ENCODE results near the gene CRYGB. TPM values are rescaled to one million over a fixed set of nuclear protein-coding genes. Genes with fewer than 3 reads are reported as not detected.

The CRYGB gene
- total RNA-seq, 1 experiment from 2014 or later: not detected

GRCh38 chr2:208175840-208176153 lies 29.8 kb upstream of the CRYGB start:
- Histone ChIP-seq H3K18ac (ENCODE audit: insufficient read length, low read depth, low read length) (no peak overlapping the region), H2BK5ac (ENCODE audit: insufficient read length, low read length) (no peak overlapping the region), H2AFZ (ENCODE audit: low read length) (no peak overlapping the region), H3K4ac (ENCODE audit: low read depth, low read length) (no peak overlapping the region), H3K27me3 (ENCODE audit: insufficient read depth, low read length) (no peaks in the 10 kb centered on the region), H2BK15ac (ENCODE audit: low read depth, low read length) (no peak overlapping the region), H4K20me1 (ENCODE audit: control insufficient read depth, insufficient read depth, insufficient read length) (no peaks in the 10 kb centered on the region), H2AK5ac (ENCODE audit: insufficient read length, low read length) (no peak overlapping the region), H3K4me2 (ENCODE audit: insufficient read depth, insufficient read length, low read length) (no peak overlapping the region), H3K23me2 (ENCODE audit: insufficient read length, low read depth, low read length, poor library complexity, severe bottlenecking) (no peaks in the 10 kb centered on the region), H3K9me3 (ENCODE audit: control insufficient read depth, low read depth, low read length) (no peaks in the 10 kb centered on the region), H3K23ac (ENCODE audit: insufficient read length, low read depth, low read length) (no peak overlapping the region), H3T11ph (ENCODE audit: low read length) (no peak overlapping the region), H3K79me1 (ENCODE audit: insufficient read depth, low read depth, low read length, poor library complexity, severe bottlenecking) (no peaks in the 10 kb centered on the region), H3K79me2 (ENCODE audit: insufficient read depth, low read length) (no peaks in the 10 kb centered on the region), H3K4me1 (ENCODE audit: insufficient read depth, low read length) (no peaks in the 10 kb centered on the region), H3K27ac (ENCODE audit: insufficient read length, low read depth, low read length) (no peak overlapping the region), H3K56ac (ENCODE audit: insufficient read length, low read depth, low read length) (no peak overlapping the region), H4K91ac (ENCODE audit: insufficient read length, low read depth, low read length) (no peak overlapping the region), H2BK20ac (ENCODE audit: low read depth, low read length, poor library complexity, severe bottlenecking) (no peak overlapping the region), H2BK12ac (ENCODE audit: insufficient read length, low read depth, low read length) (no peak overlapping the region), H3K14ac (ENCODE audit: insufficient read depth, low read length) (no peak overlapping the region), H4K5ac (ENCODE audit: insufficient read length, low read depth, low read length) (no peak overlapping the region), H4K8ac (replicated peaks; ENCODE audit: insufficient read length, low read depth, low read length) (no peak overlapping the region), H3K9ac (ENCODE audit: extremely low read depth, insufficient read length, low read length) (no peak overlapping the region), H2BK120ac (ENCODE audit: low read depth, low read length, poor library complexity, severe bottlenecking) (no peak overlapping the region)
- H3K27me3 Mint-ChIP-seq (ENCODE audit: low read depth): no peaks in the 10 kb centered on the region; the same call in 1 of the 2 replicates
- no peaks in the 10 kb centered on the region for H3K36me3 Mint-ChIP-seq (ENCODE audit: insufficient read depth in 1 of 3, low read depth in 3 of 3)
- no CpG with 5 or more reads among the region's 6 CpGs for WGBS (ENCODE audit: extremely low coverage, insufficient read length, low lambda C conversion rate)
- H3K9me3 Mint-ChIP-seq: no peaks in the 10 kb centered on the region
- H3K27ac Mint-ChIP-seq: no peak overlapping the region
- H3K4me3 Mint-ChIP-seq: no peak overlapping the region
- DNase-seq: no peak
- H3K4me1 Mint-ChIP-seq: peaks cover 2 to 18% of the 10 kb centered on the region in 2 experiments; a peak in 3 of 4 replicates
- no peak for TF ChIP-seq CTCF (conservative IDR thresholded peaks at IDR 0.05)

Measured in H9 (cell line).